GM19099 (cell line): ENCODE data around the gene LRCH1.
A peak's percentile ranks its signal among the peaks of the same experiment; 100 is the strongest.

Source experiments
- POLR2A ChIP-seq: IDR thresholded peaks from 3 replicates; pipeline ENCODE4 v1.6.1; 2011; ENCODE audit warnings: low read depth; ENCODE audit not compliant: insufficient read length; ENCODE audit errors: extremely low read depth

Gene LRCH1

DNA sequence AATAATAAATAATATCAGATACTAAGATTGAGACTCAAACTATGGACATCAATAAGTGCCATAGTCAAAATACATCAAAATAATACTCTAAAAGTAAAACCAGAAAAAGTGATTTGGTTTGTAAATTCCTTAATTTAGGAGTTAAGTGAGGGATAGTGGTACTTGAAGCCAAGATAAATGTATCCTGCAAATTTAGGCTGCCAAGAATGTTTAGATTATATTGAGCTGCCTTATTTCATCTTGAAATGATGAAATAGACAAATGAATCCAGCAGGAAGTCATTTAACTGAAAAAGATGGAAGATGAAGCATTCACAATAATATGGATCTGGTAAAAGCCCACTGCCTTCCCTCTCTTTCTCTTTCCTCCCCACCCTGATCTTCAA lies 112.3 kb downstream of the LRCH1 start:
- TF ChIP-seq POLR2A = no peak

DNA sequence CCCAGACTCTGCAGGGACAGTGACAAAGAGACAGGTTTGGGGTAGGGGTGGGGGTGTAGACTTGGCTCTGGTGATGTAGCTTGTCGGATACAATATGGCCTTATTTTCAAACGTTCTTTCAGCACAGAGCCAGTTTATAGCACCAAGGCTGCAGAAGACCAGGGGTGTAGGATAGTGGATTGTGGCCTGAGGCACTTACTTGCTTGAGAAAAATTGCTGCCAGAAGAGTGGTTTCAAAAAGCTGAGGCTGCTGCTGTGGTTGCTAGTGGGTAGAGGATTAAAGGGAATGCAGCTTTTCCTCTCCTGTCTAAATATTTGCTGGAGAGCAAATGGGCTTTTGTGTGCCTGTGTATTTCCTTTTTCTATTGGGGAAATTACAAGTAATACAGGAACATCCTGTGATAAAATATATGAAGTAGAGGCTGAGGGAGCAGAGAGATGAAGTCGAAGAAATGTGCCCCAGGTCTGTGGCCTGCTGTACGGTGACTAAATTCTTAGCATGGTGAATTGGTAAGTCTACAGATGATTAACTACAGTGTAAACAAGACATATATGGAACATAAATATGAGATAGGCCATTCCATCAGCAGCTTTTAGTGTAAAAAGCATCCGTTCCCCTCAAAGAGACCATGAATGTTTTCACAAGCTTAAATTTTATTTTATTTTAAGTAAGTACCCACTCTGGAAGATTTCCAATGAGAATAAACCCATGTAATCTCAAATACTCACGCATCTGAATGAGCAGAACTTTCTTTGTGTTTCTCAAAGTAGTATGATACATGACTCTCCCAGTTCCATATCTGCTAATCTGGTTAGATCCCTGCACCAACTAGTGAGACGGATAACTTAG lies 112.9 kb downstream of the LRCH1 start:
- peak; percentile 29 for TF ChIP-seq POLR2A

DNA sequence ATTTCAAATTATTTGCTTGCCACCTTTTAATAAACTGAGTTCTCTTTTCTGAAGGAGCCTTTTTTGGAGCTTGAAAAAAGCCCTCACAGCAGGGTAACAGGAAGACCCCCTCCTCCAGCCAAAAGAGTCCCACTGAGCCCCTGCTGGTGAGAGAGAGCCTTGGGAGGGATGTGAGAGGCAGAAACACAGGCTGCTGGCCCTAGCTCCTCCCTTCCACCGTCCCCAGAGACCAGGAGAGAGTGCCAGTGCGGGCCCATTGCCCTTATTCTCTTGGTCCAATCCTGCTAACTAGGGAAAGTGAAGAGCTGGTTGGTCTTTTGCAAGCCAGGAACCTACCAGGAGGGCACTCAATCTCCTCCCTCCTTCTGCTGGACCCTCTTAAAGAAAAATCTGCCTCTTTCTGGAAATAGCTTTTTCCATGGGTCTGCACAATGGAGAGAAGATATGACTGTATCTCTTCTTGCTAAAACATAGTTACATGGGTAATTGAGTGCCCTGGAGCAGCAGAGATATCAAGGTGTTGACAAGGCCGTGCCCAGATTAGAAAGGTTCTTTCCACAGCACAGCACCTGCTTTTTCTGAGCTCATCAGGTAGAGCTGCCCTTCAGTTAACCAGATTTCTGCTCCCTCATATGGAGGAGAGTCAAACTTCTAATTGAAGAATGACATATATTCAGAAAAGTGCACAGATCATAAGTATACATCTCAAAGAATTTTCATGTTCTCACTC lies 113.9 kb downstream of the LRCH1 start:
- TF ChIP-seq POLR2A = no peak

DNA sequence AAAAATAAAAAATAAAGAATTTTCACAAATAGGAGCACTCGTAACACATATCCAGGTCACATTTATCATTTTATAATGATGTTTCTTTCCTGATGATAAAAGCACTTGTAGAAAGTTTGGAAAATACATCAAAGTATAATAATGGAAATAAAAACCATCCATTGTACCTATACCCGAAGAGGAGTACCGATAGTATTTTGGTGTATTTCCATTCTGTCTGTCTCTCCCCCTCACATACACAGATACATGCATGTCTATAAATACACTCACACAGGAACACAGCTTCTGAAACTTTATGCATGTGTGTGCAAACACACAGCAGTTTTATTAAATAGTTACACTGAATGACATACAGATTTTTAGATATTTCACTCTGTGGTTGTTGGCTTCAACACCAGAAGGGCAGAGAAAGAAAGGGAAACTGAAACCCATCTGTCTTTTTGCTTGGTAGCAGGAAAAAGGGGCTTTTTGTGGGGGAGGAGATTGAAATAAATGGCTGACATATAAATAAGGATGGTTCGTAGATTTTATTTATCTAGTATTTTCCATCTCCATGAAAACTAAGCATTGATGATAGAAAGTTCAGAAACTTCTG lies 114.8 kb downstream of the LRCH1 start:
- TF ChIP-seq POLR2A = no peak

DNA sequence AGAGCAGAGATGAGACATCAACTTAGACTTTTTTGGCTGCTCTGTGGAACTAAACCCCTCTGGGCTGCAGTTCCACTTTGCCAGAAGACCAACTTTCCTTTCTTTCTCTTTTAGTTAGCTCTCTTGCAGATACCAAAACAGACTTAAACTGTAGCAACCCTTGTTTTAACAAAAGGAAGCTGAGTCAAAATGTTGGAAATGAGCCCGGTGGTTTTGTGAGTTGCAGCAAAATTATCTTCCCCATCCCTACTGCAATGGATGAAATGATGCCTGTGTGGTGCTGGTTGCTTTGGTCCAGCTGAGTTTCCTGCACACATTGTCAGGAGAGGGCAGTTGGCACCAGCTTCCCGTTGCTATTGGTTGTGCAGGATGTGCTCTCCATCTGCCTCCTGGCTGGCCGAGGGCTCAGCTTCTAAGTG lies 115.3 kb downstream of the LRCH1 start:
- TF ChIP-seq POLR2A = no peak

DNA sequence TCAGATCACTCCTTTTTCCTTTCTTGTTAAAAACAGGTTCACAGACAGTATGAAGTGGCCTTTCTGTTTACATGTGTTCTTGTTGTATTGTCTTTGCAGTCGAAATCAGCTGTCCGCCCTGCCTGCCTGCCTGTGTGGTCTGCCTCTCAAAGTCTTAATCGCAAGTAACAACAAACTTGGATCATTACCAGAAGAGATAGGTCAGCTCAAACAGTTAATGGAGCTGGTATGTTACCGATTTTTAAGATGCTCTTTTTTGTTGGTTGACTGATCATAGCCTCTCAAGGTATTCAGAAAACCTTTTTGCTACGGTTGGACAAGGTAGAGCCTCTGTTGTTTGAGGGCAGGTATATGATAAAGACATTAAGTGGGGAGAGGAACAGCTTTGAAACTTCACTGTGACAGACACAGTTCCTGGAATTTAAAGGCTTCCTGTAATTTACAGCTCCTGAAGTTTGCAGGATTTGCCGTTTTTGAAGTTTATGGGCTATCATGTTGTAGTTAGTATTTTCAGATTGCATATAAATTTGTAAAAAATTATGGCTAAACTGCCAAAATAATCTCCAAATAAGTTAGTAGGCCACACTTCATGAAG lies 116.1 kb downstream of the LRCH1 start:
- TF ChIP-seq POLR2A = no peak

DNA sequence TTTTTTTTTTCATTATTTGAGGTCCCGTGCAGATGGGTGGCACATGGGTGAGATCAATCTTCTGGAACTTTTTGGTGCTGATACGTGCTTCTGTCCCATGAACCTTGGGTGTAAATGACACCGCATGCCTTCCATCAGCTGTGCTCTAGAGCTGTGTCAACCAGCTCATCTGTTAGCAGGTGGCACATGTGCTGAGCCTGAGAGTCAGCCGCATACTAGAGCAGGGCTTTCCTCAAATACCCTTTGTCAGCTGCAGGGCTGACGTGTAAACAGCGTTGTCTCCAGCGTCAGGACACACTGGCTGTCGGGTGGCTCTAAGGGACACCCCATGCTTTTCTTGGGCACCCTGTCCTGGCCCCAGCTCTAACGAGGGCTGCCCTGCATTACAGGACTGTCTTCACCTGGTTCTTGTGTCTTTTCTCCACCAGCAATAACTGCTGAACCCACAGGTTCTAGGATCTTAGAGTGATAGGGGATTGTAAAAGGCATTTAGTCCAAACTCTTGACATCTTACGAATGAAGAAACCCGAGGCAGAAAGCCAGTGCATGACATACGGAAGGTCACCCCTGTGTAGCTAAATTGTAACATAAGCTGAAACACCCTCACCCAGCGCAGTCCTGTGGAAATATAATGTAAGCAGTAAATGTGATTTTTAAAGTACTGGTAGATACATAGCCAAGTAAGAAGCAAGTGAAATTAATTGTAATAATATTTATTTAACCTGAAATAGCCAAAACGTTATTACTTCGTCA lies 119.5 kb downstream of the LRCH1 start:
- no peak for TF ChIP-seq POLR2A

DNA sequence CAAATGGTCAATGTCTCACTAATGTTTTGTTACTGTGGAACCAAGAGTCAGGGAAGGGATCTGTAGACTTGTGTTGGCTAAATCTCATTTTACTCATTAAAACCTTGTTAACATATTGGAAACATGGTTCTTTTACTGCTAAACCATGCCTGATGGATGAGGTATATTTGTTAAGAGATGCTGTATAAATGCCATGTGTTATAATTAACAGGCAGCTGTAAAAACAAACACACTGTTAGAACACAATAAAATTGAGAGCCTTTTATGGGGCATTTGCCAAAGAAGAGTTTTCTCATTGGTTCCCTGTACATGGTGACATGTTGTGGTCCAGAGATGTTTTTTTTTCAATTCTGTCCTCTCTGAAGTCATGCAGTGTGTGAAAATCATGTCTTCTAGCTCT lies 122.0 kb downstream of the LRCH1 start:
- TF ChIP-seq POLR2A = no peak

DNA sequence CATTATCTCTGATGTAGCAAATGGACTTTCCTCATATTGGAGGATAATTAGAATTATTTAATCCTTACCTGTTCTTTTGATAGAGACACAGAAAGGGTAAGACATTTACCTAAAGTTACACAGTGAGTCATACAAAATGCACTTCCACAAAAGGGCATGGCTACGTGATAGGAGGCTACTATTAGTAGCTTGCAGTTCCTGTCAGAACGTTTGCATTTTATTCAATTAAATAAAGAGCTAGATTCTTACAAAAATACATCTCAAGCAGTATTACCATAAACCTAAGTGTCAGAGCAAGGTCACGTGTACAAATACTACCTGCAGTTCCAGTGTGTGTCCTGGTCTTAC lies 123.4 kb downstream of the LRCH1 start:
- no peak for TF ChIP-seq POLR2A

DNA sequence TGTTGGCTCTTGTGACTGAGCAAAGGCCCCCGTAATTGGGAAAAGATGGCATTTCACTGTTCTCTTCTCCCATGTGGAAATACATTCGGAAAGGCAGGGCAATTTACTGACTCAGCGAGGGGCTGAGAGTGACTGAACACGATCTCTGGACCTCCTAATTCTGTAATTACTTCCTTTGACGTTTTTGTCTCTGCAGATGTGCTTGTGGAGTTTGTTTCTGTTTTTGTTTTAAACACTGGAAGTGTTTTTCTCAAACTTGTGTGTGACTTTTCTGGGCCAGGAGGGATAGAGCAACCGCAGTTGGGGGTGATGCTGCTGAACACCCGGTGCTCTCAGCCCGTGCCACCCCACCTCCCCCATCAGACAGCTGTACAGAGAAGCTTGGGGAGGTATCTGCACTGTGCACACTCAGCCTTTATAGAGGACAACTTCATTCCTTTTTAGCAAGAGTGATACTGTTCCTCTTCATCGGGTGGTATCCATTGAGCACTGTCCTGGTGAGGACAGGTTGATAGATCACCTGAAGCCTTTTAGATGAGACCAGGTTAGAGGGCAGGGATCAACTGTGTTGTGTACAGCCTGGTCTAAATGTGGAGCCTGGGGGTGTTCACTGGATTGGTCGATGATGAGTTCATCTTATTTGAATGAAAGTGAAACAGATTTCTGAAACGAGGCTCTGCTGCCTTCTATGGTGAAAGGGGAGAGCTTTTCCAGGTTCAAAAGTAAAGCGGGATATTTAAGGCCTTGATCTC lies 126.6 kb downstream of the LRCH1 start:
- TF ChIP-seq POLR2A = peak; percentile 27

DNA sequence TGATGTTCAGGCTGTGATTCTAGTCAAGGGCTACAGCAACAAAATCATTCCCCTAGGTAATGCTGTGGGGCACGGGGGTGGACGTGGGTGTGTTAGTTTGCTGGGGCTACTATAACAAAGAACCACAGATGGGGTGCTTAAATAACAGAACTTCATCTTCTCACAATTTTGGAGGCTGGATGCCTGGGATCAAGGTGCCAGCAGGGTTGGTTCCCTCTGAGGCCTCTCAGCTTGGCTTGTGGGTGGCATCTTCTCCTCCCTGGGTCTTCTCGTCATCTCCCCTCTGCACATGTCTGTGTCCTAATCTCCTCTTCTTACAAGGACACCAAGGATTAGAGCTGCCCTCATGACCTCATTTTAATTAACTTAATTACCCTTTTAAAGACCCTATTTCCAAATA lies 129.0 kb downstream of the LRCH1 start:
- no peak for TF ChIP-seq POLR2A

DNA sequence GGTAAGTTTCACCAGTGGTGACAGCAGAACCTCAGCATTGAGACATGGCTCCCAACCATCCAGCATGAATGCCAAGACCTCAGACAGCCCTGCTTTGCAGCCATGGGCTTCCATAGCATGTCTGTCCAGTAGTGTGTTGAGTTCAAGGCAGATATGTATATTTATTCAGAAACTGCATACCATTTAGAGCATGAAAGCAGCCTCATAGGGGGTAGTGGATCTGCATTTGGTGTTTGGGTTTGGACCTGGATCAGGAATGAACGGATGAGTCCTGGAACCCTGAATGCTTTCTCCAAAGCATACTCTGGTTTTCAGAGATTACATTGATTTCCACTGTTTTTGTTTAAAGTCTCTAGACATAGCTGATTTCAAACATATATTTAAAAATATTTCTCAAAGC lies 129.7 kb downstream of the LRCH1 start:
- TF ChIP-seq POLR2A = no peak

DNA sequence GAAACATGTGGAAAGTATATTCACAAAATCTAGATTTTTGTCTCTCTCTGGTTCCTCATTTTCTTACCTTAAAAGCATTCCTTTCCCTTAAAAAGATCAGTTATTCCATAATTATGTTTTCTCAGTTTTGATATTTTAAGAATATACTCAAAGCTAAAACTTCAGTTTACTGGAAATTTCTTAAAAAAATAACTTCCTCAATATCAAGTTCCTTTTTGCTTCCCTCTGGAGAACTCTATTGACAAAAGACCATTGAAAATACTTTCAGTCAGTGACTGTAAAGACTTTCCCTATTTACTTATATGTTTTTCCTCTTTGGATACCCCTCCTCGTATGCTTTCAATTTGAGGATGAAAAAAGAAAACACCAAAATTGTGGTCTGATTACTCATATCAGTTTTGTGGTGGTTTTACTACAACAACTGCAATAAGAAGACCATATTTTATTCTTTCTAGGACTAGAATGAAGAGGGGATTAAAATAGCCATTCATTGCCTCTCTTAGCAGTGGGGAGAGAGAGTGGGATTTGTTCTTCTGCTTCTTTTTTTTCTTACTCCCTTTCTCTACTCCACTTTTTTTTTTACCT lies 130.8 kb downstream of the LRCH1 start:
- no peak for TF ChIP-seq POLR2A
